ENCODE measurements around the gene MXI1. TPM values are rescaled to one million over a fixed set of nuclear protein-coding genes. Genes with fewer than 3 reads are reported as not detected.

MXI1 gene
- total RNA-seq, 2 experiments from 2014 or later: 11.7 to 22.3 TPM

GRCh38 chr10:110167149-110167548 lies 40.3 kb upstream of the MXI1 start:
- Histone ChIP-seq H3K36me3 (ENCODE audit: insufficient read depth, low read length) (no peaks in the 10 kb centered on the region), H3K9me2 (ENCODE audit: insufficient read depth, low read length) (no peaks in the 10 kb centered on the region), H3K79me2 (ENCODE audit: insufficient read depth, low read depth, low read length) (no peaks in the 10 kb centered on the region), H4K20me1 (ENCODE audit: insufficient read depth, low read length) (no peaks in the 10 kb centered on the region), H2AFZ (ENCODE audit: low read length) (no peak overlapping the region), H3K4me2 (ENCODE audit: low read length) (no peak overlapping the region), H3K4me3 (ENCODE audit: low read depth, low read length, poor library complexity, severe bottlenecking) (no peak overlapping the region), H3K4me1 (ENCODE audit: insufficient read depth, low read length, poor library complexity, severe bottlenecking) (no peaks in the 10 kb centered on the region), H3K27ac (ENCODE audit: low read depth, low read length, poor library complexity, severe bottlenecking) (no peak overlapping the region), H3K9me3 (ENCODE audit: low read length) (no peaks in the 10 kb centered on the region)
- TF ChIP-seq CTCF (conservative IDR thresholded peaks at IDR 0.05; ENCODE audit: low read length): no peak
- BruUV-seq (replicated peaks): no TSS peak
- CTCF ChIA-PET (ENCODE audit: unreplicated experiment): no interaction called here
- POLR2A ChIA-PET: no interaction called here
- DNase-seq (ENCODE audit: low spot score): no peak
- intact Hi-C loops (cut with micrococcal nuclease; ENCODE audit: unreplicated experiment): no loop called here

- no peak for TF ChIP-seq EZH2phosphoT487 (IDR thresholded peaks at IDR 0.05; ENCODE audit: borderline replicate concordance, low read depth, low read length)
- no peak for TF ChIP-seq CTCF (conservative IDR thresholded peaks at IDR 0.05; ENCODE audit: low read length)
- intact Hi-C loops (cut with micrococcal nuclease; ENCODE audit: unreplicated experiment): no loop called here
- Histone ChIP-seq H3K4me1 (ENCODE audit: insufficient read depth, low read length, poor library complexity, severe bottlenecking) (no peaks in the 10 kb centered on the region), H3K27ac (ENCODE audit: low read depth, low read length, poor library complexity, severe bottlenecking) (no peak overlapping the region), H3K4me2 (ENCODE audit: low read length) (no peak overlapping the region), H3K9me2 (ENCODE audit: insufficient read depth, low read length) (no peaks in the 10 kb centered on the region), H2AFZ (ENCODE audit: low read length) (no peak overlapping the region), H3K79me2 (ENCODE audit: insufficient read depth, low read depth, low read length) (no peaks in the 10 kb centered on the region), H3K36me3 (ENCODE audit: insufficient read depth, low read length) (no peaks in the 10 kb centered on the region), H3K4me3 (ENCODE audit: low read depth, low read length, poor library complexity, severe bottlenecking) (no peak overlapping the region), H4K20me1 (ENCODE audit: insufficient read depth, low read length) (no peaks in the 10 kb centered on the region), H3K9me3 (ENCODE audit: low read length) (no peaks in the 10 kb centered on the region)
- POLR2A ChIA-PET: no interaction called here
- CTCF ChIA-PET (ENCODE audit: unreplicated experiment): no interaction called here
- BruUV-seq (replicated peaks): no TSS peak
- no peak for DNase-seq (ENCODE audit: low spot score)
Observed at GRCh38 chr10:110168601-110169481, 38.6 kb upstream of the MXI1 start.

GRCh38 chr10:110169586-110169985 lies 37.8 kb upstream of the MXI1 start:
- TF ChIP-seq EZH2phosphoT487 (IDR thresholded peaks at IDR 0.05; ENCODE audit: borderline replicate concordance, low read depth, low read length) (no peak), CTCF (conservative IDR thresholded peaks at IDR 0.05; ENCODE audit: low read length) (no peak)
- Histone ChIP-seq H3K36me3 (ENCODE audit: insufficient read depth, low read length) (no peaks in the 10 kb centered on the region), H3K4me2 (ENCODE audit: low read length) (no peak overlapping the region), H3K9me3 (ENCODE audit: low read length) (no peaks in the 10 kb centered on the region), H2AFZ (ENCODE audit: low read length) (no peak overlapping the region), H3K9me2 (ENCODE audit: insufficient read depth, low read length) (no peaks in the 10 kb centered on the region), H3K4me1 (ENCODE audit: insufficient read depth, low read length, poor library complexity, severe bottlenecking) (no peaks in the 10 kb centered on the region), H3K79me2 (ENCODE audit: insufficient read depth, low read depth, low read length) (no peaks in the 10 kb centered on the region), H3K27ac (ENCODE audit: low read depth, low read length, poor library complexity, severe bottlenecking) (no peak overlapping the region), H4K20me1 (ENCODE audit: insufficient read depth, low read length) (no peaks in the 10 kb centered on the region), H3K4me3 (ENCODE audit: low read depth, low read length, poor library complexity, severe bottlenecking) (no peak overlapping the region)
- no TSS peak for BruUV-seq (replicated peaks)
- DNase-seq (ENCODE audit: low spot score): no peak
- ChIA-PET CTCF (ENCODE audit: unreplicated experiment) (no interaction called here), POLR2A (no interaction called here)
- intact Hi-C loops (cut with micrococcal nuclease; ENCODE audit: unreplicated experiment): no loop called here

All from OCI-LY7 (cell line).